GM18505 (cell line): ENCODE results near the gene PACS1.
"Not testable (repeated sequence)": the region's sequence is repeated elsewhere in the genome, so short reads cannot be mapped to it uniquely, and the experiment has no call there.

ENCODE experiments used
- ATAC-seq: cut with Tn5 transposase; IDR thresholded peaks from one replicate; pipeline ENCODE4 v1.9.1; 2021; ENCODE audit not compliant: unreplicated experiment
- POLR2A ChIP-seq: IDR thresholded peaks from 4 replicates; pipeline ENCODE4 v1.6.1; 2011; ENCODE audit warnings: borderline replicate concordance; ENCODE audit not compliant: insufficient read depth, insufficient read length; ENCODE audit errors: extremely low read depth

The PACS1 gene

DNA sequence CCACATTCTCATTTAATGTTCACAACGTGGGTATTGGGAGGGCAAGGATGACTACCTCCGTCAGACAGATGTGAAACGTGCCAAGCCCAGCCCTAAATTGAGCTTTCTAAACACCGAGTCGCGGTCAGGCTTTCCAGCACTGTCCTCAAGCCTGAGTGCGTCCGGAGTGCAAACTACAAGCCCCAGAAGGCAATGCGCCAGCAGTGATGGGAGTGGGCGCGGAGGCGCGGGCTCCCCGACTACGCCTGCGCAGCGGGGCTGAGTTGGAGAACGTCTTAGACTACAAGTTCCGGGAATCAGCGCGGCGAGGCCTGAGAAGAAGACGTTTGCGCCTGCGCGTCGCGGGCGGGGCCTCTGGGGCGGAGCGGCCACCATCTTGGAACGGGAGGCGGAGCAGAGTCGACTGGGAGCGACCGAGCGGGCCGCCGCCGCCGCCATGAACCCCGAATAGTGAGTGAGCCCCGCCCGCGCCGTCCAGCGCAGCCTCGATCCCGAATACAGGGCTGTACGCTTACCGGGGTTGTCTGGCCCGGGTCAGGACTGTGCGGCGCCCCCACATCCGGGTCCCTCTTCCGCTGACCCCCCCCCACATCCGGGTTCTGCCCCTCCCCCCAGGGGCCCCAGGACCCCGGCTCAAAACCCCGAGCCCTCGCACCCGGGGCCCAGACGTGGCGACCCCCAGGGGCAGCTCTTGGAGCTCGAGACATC is 198.3 kb downstream of the PACS1 start, which contains the start of gene RAB1B:
Gene RAB1B (plus strand): TSS at position 396 of the 708 bp plus-strand sequence. CDS start 41 bp downstream, at position 437.
- TF ChIP-seq POLR2A, result peak; percentile 64
- ATAC-seq, result peak; percentile 76

DNA sequence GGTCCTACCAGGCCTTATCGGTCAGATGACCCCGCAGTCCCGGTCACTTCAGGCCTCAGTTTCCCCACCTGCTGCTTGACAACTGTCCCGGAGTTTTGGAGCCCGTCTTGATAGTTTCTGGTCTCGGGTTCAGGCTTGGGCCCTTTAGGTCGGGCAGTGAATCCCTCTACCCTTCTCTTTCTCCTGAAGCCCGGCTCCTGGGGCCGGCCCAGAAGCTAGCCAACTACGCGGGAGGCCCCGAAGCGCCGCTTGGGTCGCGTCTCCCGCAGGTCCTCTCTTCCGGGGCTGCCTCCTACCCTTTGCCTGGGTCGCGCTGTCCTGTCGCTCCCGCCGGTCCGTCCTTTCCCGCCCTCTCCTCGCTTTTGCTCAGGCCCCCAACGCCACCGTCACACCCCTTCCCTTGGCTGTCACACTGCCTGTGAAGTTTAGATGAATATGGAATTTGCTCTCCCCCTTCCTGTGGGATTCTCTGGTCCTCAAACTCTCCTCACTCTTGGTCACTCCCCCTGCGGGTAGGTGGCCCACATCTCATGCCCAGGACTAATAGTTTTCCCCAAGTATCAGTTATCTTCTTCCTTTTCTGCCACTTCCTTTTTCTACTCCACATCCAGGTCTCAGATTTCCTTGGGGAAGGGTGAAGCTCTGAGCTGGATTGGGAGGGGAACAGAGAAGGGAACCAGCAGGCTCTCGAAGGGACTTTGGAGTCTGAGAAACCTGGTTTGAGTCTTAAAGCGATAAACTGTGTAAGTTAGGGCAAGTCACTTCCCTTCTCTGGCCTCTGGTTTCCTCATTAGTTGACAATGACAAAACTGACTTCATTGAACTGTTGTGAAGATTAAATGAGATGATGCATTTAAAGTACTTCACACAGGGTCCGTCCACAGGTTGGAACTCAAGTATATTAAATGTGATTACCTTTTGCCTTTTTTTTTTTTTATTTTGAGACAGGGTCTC is 199.2 kb downstream of the PACS1 start:
- TF ChIP-seq POLR2A, result no peak
- no peak for ATAC-seq

DNA sequence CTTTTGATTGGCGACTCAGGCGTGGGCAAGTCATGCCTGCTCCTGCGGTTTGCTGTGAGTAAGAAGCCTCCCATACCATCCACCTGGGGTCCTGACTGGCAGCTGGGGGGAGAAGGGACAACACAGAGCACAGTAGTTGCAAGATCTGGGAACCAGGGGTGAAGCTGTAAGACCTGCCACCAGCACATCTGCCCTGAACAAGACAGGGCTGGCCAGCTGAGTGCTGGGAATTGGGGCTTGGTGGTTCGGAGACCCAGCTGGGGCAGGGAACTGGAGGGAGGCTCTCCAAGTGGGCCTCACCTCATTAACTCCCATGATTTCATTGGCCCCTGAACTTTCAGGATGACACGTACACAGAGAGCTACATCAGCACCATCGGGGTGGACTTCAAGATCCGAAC is 201.7 kb downstream of the PACS1 start:
- no peak for TF ChIP-seq POLR2A
- ATAC-seq, result no peak

DNA sequence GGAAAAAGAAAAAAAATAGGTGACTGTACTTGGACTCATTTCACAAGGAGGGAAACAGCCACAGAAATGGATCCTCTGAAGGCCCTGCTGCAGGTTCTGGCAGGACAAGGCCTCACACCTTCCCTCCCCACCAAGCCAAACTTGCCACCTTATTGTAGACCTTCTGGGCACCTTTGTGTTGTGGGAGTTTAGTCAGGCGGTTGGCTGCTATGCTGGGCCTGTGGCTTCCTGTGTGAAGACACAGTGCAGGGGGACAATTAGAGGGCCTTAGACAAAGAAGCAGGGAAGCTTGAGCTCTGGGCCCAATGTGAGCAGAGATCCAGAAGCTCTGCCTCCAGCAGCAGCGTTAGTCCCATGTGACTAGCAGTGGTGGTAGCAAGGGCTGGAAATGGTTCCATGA is 202.5 kb downstream of the PACS1 start:
- no peak for TF ChIP-seq POLR2A
- ATAC-seq, result no peak

DNA sequence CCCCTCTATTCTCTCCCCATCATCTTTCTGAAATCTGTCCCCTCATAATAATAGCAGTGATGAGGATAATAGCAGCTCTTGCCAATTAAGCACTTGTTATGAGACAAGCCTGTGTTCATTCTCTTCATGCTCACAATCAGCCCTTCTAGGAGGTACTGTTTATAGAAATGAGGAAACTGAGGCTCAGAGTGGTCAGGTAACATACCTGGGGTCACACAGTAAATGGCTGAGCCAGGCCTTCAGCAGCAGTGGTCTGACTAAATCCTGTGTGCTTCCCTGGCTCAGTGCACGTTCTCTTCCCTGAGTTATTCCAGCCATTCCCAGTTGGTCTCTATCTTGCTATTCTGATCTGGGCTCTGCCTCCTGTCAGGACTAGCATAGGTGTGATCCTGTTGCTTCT is 204.1 kb downstream of the PACS1 start:
- no peak for ATAC-seq
- no peak for TF ChIP-seq POLR2A

DNA sequence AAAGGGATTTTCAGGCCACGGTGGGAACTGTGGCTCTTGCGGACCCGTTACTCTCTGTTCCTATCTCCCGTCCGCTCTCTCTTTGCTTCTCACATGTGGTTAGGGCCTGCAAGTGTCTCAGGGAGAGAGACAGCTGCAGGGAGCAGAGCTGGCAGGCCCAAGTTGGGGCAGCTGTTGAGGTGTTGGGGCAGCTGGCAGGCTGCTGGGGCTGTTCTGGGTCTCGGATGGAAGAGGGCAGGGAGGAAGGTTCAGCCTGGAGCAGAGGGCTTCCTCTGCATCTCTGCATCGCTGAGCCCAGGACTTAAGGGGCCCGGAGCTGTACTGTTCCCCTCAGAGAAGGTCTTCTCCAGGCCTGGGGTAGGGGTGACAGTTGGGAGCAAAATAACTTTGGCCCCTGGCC is 205.3 kb downstream of the PACS1 start:
- ATAC-seq, result no peak
- TF ChIP-seq POLR2A, result no peak

DNA sequence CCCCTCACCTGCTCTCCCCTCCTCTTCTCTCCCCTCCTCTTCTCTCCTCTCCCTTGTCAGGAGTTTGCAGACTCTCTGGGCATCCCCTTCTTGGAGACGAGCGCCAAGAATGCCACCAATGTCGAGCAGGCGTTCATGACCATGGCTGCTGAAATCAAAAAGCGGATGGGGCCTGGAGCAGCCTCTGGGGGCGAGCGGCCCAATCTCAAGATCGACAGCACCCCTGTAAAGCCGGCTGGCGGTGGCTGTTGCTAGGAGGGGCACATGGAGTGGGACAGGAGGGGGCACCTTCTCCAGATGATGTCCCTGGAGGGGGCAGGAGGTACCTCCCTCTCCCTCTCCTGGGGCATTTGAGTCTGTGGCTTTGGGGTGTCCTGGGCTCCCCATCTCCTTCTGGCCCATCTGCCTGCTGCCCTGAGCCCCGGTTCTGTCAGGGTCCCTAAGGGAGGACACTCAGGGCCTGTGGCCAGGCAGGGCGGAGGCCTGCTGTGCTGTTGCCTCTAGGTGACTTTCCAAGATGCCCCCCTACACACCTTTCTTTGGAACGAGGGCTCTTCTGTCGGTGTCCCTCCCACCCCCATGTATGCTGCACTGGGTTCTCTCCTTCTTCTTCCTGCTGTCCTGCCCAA is 206.0 kb downstream of the PACS1 start:
- ATAC-seq, result no peak
- TF ChIP-seq POLR2A, result no peak

DNA sequence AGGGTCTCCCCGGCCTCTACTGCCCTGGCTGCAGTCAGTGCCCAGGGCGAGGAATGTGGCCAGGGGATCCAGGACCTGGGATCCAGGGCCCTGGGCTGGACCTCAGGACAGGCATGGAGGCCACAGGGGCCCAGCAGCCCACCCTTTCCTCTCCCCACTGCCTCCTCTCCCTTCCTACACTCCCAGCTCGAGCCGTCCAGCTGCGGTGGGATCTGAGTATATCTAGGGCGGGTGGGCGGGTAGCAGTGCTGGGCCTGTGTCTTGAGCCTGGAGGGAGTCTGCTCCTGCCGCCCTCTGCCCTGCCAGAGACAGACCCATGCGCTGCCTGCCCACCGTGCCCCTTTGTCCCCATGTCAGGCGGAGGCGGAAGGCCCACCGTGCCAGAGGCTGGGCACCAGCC is 206.5 kb downstream of the PACS1 start:
- not testable (repeated sequence) for ATAC-seq

DNA sequence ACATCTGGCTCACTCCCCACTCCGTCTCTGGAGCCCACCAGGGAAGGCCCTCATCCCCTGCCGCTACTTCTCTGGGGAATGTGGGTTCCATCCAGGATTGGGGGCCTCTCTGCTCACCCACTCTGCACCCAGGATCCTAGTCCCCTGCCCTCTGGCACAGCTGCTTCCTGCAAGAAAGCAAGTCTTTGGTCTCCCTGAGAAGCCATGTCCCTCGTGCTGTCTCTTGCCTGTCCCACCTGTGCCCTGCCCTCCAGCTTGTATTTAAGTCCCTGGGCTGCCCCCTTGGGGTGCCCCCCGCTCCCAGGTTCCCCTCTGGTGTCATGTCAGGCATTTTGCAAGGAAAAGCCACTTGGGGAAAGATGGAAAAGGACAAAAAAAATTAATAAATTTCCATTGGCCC is 207.0 kb downstream of the PACS1 start:
- not testable (repeated sequence) for ATAC-seq

DNA sequence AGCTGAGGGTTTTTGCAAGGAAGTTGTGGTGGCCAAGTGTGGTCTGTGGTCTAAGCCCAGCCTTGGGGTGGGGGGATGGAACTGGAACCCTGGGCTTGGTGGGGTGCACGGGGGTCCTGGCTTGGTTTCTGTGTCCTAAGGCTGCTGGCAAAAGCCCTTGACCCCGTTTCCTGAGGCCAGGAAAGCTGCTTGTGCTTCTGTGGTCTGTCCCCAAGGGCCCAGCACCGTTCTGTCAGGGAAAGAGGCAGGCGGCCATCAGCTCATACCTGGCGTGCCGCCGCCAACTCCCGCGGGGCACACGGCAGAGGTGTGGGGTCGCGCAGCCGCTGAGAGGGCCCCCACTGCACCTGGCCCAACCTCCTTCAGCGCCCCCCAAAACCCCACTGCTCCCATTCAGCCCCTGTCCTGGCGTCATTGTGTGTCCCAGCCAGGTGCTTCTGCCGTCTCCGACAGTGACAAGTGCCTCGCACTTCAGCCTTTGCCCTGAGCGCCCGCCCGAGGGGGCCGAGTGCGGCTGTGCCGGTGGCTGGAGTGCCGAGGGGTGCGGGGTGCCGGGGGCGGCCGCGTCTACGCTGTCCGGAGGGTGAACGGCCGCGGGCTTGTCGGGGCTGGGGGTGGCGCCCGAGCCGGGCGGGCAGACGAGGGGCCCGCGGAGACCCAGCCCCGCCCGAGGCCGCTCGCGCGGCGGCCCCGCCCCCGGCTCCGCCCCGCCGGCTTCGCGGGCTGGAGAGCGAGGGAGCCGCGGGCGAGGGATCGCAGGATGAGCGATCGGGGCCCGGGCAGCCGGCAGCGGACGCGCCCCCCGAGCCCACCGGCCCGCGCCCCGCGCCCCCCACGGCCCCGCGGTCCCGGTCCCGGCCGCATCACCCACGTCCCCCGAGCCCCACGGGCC is 207.6 kb downstream of the PACS1 start, which contains the start of gene CNIH2:
Gene CNIH2 (plus strand): TSS at position 705 of the 892 bp plus-strand sequence. CDS start 282 bp downstream, outside the sequence.
- no peak for ATAC-seq
- peak; percentile 32 for TF ChIP-seq POLR2A

DNA sequence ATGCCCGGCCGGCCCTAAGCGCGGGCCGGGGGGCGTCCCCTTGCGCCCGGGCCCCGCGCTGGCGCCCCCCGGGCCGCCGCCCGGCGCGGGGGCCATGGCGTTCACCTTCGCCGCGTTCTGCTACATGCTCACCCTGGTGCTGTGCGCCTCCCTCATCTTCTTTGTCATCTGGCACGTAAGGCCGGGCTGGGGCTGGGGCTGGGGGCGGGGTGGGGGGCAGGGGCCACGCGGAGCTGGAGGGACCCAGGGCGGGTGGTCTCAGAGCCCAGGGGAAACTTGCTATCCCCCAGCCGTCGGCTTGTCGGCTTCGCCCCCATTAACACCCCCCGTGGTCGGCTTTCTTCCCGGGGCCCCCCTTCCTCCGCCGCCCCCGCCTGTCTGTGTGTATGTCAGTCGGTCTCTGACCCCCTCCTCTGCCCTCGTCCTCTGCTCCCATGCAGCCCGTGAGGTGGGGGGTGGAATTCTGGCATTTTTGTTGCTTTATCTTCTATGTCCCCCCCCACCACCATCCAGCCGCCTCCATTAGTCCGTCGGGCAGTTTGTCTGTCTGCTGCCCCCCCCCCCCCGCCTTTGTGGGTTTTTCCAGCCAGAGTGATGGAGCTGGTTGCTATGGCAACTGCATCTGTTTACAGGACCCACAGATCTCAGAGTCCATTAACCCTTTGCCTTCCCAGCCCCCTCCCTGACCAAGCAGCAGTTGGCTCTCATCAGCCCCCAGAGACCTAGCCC is 208.5 kb downstream of the PACS1 start:
- ATAC-seq, result no peak
- TF ChIP-seq POLR2A, result no peak

DNA sequence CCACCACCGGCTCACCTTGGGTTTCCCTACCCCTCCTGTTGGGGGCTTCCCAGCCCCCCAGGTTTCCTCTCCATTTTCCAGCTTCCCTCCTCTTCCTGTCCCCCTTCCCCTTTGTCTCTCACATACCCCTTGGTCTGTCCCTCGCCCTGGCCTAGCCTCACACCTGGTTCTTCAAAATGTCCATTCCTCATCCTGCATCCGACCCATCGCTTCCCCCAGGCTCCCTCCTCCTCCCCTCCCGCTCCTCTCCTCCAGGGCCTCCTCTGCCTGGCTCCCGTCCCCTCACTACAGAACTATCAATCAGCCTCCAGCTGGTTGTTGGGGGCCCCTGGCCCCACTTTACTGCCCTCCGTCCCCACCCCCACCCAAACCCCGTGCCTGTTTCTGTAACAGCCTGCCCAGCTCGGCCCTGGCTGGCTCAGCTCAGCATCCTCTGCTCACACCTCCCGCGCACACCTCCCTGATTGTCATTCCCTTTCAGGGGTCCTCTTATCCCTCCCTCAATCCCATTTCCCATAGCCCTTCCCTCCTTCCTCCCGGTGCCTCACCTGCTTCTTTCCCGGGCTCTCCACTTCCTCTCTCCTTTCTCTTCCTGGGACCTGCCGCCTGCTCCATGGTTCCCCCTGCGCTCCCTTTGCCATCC is 209.1 kb downstream of the PACS1 start:
- TF ChIP-seq POLR2A, result no peak
- ATAC-seq, result no peak

DNA sequence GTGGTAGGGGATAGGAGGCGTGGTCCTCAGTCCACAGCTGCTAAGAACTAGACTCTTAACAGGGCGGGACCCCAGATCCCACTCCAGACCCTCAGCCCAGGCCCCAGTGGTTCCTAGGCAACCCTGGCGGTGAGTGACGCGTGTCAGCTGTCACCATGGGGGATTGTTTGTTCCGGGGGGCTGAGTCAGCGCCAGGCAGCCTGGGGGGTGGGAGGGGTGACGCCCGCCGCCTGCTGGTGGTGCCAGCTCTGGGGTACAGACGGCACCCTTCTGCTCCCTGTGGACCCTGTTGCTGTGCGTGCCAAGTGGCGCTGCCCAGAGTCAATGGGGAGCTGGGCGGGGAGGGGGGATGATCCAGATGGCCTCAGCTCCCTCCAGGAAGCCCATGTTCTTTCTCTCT is 210.4 kb downstream of the PACS1 start:
- TF ChIP-seq POLR2A, result no peak
- ATAC-seq, result no peak
